Trophoblast cell (in vitro differentiated cells and primary cell): Measurements from ENCODE around the gene SRGAP2B.
"Not testable (repeated sequence)": the region's sequence is repeated elsewhere in the genome, so short reads cannot be mapped to it uniquely, and the experiment has no call there.

ENCODE experiments used
- DNase-seq, 2 donors: peaks; one replicate each; pipeline ENCODE4 v3.0.0-alpha.2; 2016
- H2AFZ ChIP-seq: 2 replicates; pipeline ENCODE4 v1.6.1; 2013; ENCODE audit warnings: low read length, moderate library complexity, mild to moderate bottlenecking; ENCODE audit not compliant: insufficient read depth, poor library complexity
- H2AK5ac ChIP-seq: 2 replicates; pipeline ENCODE4 v1.6.1; 2013; ENCODE audit warnings: mild to moderate bottlenecking, low read length
- H2BK120ac ChIP-seq: 2 replicates; pipeline ENCODE4 v1.6.1; 2013; ENCODE audit warnings: low read length, mild to moderate bottlenecking, moderate library complexity; ENCODE audit not compliant: insufficient read depth, poor library complexity
- H2BK12ac ChIP-seq: 2 replicates; pipeline ENCODE4 v1.6.1; 2013; ENCODE audit warnings: mild to moderate bottlenecking, low read length, moderate library complexity
- H2BK5ac ChIP-seq: 2 replicates; pipeline ENCODE4 v1.6.1; 2013; ENCODE audit warnings: low read length, low read depth, moderate library complexity, mild to moderate bottlenecking; ENCODE audit not compliant: poor library complexity
- H3K14ac ChIP-seq: 2 replicates; pipeline ENCODE4 v1.6.1; 2013; ENCODE audit warnings: mild to moderate bottlenecking, low read length
- H3K18ac ChIP-seq: 2 replicates; pipeline ENCODE4 v1.6.1; 2013; ENCODE audit warnings: mild to moderate bottlenecking, low read length
- H3K23ac ChIP-seq: 2 replicates; pipeline ENCODE4 v1.6.1; 2013; ENCODE audit warnings: low read length
- H3K27ac ChIP-seq: 2 replicates; pipeline ENCODE4 v1.5.1; 2013; ENCODE audit warnings: low read depth, mild to moderate bottlenecking, inconsistent platforms, low read length, moderate library complexity
- H3K27me3 ChIP-seq: 2 replicates; pipeline ENCODE4 v1.6.1; 2013; ENCODE audit warnings: inconsistent platforms, mild to moderate bottlenecking, low read length, moderate library complexity; ENCODE audit not compliant: insufficient read depth
- H3K36me3 ChIP-seq, 2 experiments: 1 replicate in 1 of 2; 2 replicates in 1 of 2; pipeline ENCODE4 v1.6.1; 2013; ENCODE audit warnings: low read length in 2 of 2, mild to moderate bottlenecking in 2 of 2, moderate library complexity in 1 of 2; ENCODE audit not compliant: insufficient read depth in 2 of 2, control insufficient read depth in 1 of 2
- H3K4ac ChIP-seq: 2 replicates; pipeline ENCODE4 v1.6.1; 2013; ENCODE audit warnings: low read depth, mild to moderate bottlenecking, low read length, moderate library complexity
- H3K4me1 ChIP-seq, 2 experiments: 1 replicate in 1 of 2; 2 replicates in 1 of 2; pipeline ENCODE4 v1.6.1; 2013; ENCODE audit warnings: low read length in 2 of 2, mild to moderate bottlenecking in 2 of 2, moderate library complexity in 1 of 2; ENCODE audit not compliant: insufficient read depth in 2 of 2, control insufficient read depth in 1 of 2
- H3K4me2 ChIP-seq: 2 replicates; pipeline ENCODE4 v1.6.1; 2013; ENCODE audit warnings: inconsistent platforms, mild to moderate bottlenecking, low read length, moderate library complexity
- H3K4me3 ChIP-seq: 2 replicates; pipeline ENCODE4 v1.5.1; 2013; ENCODE audit warnings: mild to moderate bottlenecking, low read depth, low read length, inconsistent platforms
- H3K79me1 ChIP-seq: one replicate; pipeline ENCODE4 v1.6.1; 2013; ENCODE audit warnings: low read length
- H3K79me2 ChIP-seq: 2 replicates; pipeline ENCODE4 v1.6.1; 2013; ENCODE audit warnings: low read length, mild to moderate bottlenecking; ENCODE audit not compliant: control insufficient read depth, insufficient read depth, poor library complexity
- H3K9ac ChIP-seq: 2 replicates; pipeline ENCODE4 v1.6.1; 2013; ENCODE audit warnings: mild to moderate bottlenecking, low read length
- H3K9me3 ChIP-seq: 2 replicates; pipeline ENCODE4 v1.6.1; 2013; ENCODE audit warnings: low read depth, mild to moderate bottlenecking, control low read depth, inconsistent platforms, low read length; ENCODE audit not compliant: insufficient read depth
- H4K12ac ChIP-seq: 2 replicates; pipeline ENCODE4 v1.6.1; 2013; ENCODE audit warnings: low read depth, mild to moderate bottlenecking, low read length, moderate library complexity
- H4K8ac ChIP-seq: 2 replicates; pipeline ENCODE4 v1.6.1; 2013; ENCODE audit warnings: low read depth, mild to moderate bottlenecking, low read length, moderate library complexity
- H4K91ac ChIP-seq: one replicate; pipeline ENCODE4 v1.6.1; 2013; ENCODE audit warnings: low read depth, mild to moderate bottlenecking, low read length, moderate library complexity
- WGBS: extraction: QIAGEN DNeasy Blood & Tissue Kit; methylation state at CpG from one replicate; pipeline ENCODE4 v1.1.7; 2013; ENCODE audit warnings: missing lambda C conversion rate; ENCODE audit not compliant: insufficient read length, insufficient coverage; ENCODE audit errors: extremely low coverage; 5-methylcytosine and 5-hydroxymethylcytosine counted together

Gene SRGAP2B

GRCh38 chr1:144933014-144933413 lies 162.1 kb downstream of the SRGAP2B start:
- H3K79me1 ChIP-seq, result not testable (repeated sequence)

DNA sequence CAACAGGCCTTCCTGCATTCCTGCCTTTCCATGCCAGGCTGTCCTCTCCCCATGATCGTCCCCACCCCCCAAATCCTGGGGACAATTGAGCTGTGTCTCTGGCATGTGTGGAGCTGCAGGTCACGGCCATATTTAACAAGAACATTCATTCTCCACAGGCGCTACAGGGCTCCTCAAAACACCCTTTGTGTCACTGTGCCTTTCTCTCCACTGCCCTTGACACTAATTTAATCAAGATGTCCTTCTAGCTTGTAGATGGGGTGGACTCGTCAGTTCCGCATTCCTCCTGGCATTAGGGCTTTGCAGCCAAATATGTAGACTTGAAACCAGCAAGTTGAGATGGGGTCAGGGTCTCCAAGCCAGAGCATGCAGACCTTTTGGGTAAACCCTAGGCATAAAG lies 163.0 kb downstream of the SRGAP2B start:
- not testable (repeated sequence) for H3K27ac ChIP-seq, H3K79me1 ChIP-seq, H4K8ac ChIP-seq, H2AK5ac ChIP-seq, H2BK120ac ChIP-seq, H4K12ac ChIP-seq, H2BK5ac ChIP-seq, H3K9ac ChIP-seq, H3K36me3 ChIP-seq, H3K14ac ChIP-seq, H3K4me2 ChIP-seq, H3K18ac ChIP-seq, H2AFZ ChIP-seq, H2BK12ac ChIP-seq, H3K27me3 ChIP-seq, H3K4me1 ChIP-seq, H3K9me3 ChIP-seq, H3K79me2 ChIP-seq, H3K4ac ChIP-seq, H3K23ac ChIP-seq, H4K91ac ChIP-seq, H3K4me3 ChIP-seq, DNase-seq
- no CpG with 5 or more reads among the region's 5 CpGs for WGBS

More at GRCh38 chr1:144933014-144933413, 162.1 kb downstream of the SRGAP2B start:
- H2AK5ac ChIP-seq, H3K4me2 ChIP-seq, H2BK5ac ChIP-seq, H3K36me3 ChIP-seq, H3K18ac ChIP-seq, H4K91ac ChIP-seq, H3K27ac ChIP-seq, H2AFZ ChIP-seq, H3K14ac ChIP-seq, H3K9ac ChIP-seq, H2BK12ac ChIP-seq, H2BK120ac ChIP-seq, H3K4ac ChIP-seq, H3K4me3 ChIP-seq, H4K8ac ChIP-seq, H3K79me2 ChIP-seq, H3K4me1 ChIP-seq, DNase-seq, H4K12ac ChIP-seq, H3K27me3 ChIP-seq, H3K9me3 ChIP-seq, H3K23ac ChIP-seq: not testable (repeated sequence)
- no CpG with 5 or more reads among the region's 5 CpGs for WGBS

DNA sequence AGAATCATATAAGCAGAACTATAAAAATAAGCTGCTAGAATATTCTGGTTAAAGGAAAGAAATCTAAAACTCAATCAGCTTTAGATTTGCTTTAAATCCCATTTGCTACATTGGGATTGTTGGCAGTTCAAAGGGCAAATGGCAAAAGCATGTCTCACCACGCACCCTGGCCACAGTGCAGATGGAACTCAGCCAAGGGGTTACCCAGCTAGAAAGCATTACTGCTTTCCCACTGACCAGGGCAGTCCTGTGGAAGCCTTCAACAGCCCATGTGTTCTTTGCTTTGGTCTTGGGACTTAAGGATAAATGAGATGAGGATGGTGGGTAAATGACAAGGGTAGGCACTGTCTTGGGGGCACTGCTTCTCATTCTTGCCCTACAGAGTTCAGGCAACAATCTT lies 163.6 kb downstream of the SRGAP2B start:
- not testable (repeated sequence) for H3K4me1 ChIP-seq, H3K36me3 ChIP-seq, H3K18ac ChIP-seq, H3K79me1 ChIP-seq, H4K8ac ChIP-seq, H3K23ac ChIP-seq, H4K12ac ChIP-seq, H3K79me2 ChIP-seq, H2BK12ac ChIP-seq, H3K9me3 ChIP-seq, H2AK5ac ChIP-seq, H3K4me3 ChIP-seq, H2AFZ ChIP-seq, H2BK120ac ChIP-seq, H2BK5ac ChIP-seq, DNase-seq, H3K27me3 ChIP-seq, H3K4me2 ChIP-seq, H3K14ac ChIP-seq, H3K27ac ChIP-seq, H4K91ac ChIP-seq, H3K4ac ChIP-seq, H3K9ac ChIP-seq
- no CpG with 5 or more reads among the region's 1 CpG for WGBS

GRCh38 chr1:144930085-144930777 lies 164.9 kb downstream of the SRGAP2B start:
- not testable (repeated sequence) for H3K4me3 ChIP-seq, H4K12ac ChIP-seq, DNase-seq, H3K4ac ChIP-seq, H3K9ac ChIP-seq, H3K27ac ChIP-seq, H3K79me2 ChIP-seq, H2BK12ac ChIP-seq, H2AK5ac ChIP-seq, H3K36me3 ChIP-seq, H2BK120ac ChIP-seq, H2AFZ ChIP-seq, H3K23ac ChIP-seq, H3K4me2 ChIP-seq, H3K9me3 ChIP-seq, H2BK5ac ChIP-seq, H3K14ac ChIP-seq, H3K27me3 ChIP-seq, H3K18ac ChIP-seq, H4K91ac ChIP-seq, H4K8ac ChIP-seq, H3K4me1 ChIP-seq, H3K79me1 ChIP-seq
- WGBS, result no CpG with 5 or more reads among the region's 6 CpGs
